Colonic mucosa (tissue), 4 donors: Measurements from ENCODE around the gene SYT10. TPM values are rescaled to one million over a fixed set of nuclear protein-coding genes. Genes with fewer than 3 reads are reported as not detected.

Experiments used
- DNase-seq: peaks from one replicate; pipeline ENCODE4 v3.0.0-alpha.2; 2020
- H3K27ac ChIP-seq: fragments of 200-600 bp; one replicate; pipeline ENCODE4 v1.8.0; 2021
- H3K27me3 ChIP-seq: fragments of 200-600 bp; one replicate; pipeline ENCODE4 v1.8.0; 2021
- H3K36me3 ChIP-seq: fragments of 200-600 bp; one replicate; pipeline ENCODE4 v1.8.0; 2021
- H3K4me1 ChIP-seq: fragments of 200-600 bp; one replicate; pipeline ENCODE4 v1.8.0; 2021; ENCODE audit warnings: mild to moderate bottlenecking
- H3K4me3 ChIP-seq: fragments of 200-600 bp; one replicate; pipeline ENCODE4 v1.8.0; 2021
- H3K9ac ChIP-seq, 2 donors: one replicate each; pipeline ENCODE4 v1.7.0; 2013; ENCODE audit warnings: control low read depth in 2 of 2, low read depth in 2 of 2, low read length in 2 of 2
- H3K9me3 ChIP-seq: fragments of 200-600 bp; one replicate; pipeline ENCODE4 v1.8.0; 2021
- intact Hi-C: fragments of 100-400 bp; cut with DNase I; formaldehyde crosslinking; loops from one replicate; pipeline ENCODE4 v1.14.1; 2022
- total RNA-seq, 2 donors: library from RNA; stranded (reverse); fragmentation: NEBNext Ultra II Directional in 1 of 2; extraction: Animal tissue kit (Norgen Biotek cat#: 25700) in 1 of 2; gene quantifications; one replicate each; pipeline ENCODE4 v1.2.1, GENCODE V29; 2021
- TF ChIP-seq, protein P1 (sequence below): fragments of 200-600 bp; IDR thresholded peaks from one replicate; pipeline ENCODE4 v1.8.0; 2022; ENCODE audit warnings: antibody characterized with exemption, mild to moderate bottlenecking
- donor health status: healthy.
- donor health status: DM: no; HTN: no; CAD: no.
- donor health status: DM: no; HTN: no; CAD: no.

Gene SYT10
- total RNA-seq, 2 donors from 2014 or later: 0.15 to 0.32 TPM

DNA sequence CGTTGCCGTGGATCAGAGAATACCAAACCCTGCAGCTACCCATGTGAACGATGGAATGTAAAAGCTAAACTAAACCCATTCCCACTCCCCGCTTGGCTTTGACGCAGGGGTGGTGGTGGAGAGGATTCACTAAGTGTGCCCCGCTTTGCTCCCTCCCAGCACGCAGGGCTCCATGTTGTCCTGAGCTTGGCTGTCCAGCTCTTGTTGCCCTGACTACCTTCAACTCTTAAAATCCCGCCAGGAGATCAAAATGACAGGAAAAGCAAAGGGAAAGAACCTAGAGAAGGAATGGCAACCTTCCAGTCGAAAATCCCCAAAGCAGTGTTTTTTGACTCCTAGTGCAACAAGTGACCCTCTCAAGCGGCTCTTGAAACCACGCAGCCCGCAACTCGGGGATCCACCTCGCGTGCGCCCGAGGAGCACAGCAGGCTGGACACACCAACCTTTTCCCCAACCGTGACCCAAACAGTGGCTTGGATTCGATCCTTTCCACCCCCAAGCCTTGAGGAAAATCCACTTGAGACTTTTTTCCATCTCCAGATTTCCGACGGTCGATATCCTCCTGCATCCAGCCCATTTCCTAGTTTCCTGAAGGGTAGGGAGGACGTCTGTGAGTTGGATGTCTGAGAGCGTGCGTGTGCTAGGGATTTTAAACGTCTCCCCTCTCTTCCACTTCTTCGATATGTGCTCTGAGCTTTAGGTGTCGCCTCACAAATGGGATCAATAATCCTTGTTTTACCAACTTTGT, 1.4 kb downstream of the SYT10 start:
- H3K4me1 ChIP-seq: no peaks in the 10 kb centered on the region
- H3K4me3 ChIP-seq: no peak overlapping the region
- TF ChIP-seq, protein P1, sequence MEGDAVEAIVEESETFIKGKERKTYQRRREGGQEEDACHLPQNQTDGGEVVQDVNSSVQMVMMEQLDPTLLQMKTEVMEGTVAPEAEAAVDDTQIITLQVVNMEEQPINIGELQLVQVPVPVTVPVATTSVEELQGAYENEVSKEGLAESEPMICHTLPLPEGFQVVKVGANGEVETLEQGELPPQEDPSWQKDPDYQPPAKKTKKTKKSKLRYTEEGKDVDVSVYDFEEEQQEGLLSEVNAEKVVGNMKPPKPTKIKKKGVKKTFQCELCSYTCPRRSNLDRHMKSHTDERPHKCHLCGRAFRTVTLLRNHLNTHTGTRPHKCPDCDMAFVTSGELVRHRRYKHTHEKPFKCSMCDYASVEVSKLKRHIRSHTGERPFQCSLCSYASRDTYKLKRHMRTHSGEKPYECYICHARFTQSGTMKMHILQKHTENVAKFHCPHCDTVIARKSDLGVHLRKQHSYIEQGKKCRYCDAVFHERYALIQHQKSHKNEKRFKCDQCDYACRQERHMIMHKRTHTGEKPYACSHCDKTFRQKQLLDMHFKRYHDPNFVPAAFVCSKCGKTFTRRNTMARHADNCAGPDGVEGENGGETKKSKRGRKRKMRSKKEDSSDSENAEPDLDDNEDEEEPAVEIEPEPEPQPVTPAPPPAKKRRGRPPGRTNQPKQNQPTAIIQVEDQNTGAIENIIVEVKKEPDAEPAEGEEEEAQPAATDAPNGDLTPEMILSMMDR: no peak
- no peaks in the 10 kb centered on the region for H3K9me3 ChIP-seq
- intact Hi-C loops: no loop called here
- DNase-seq: no peak
- H3K9ac ChIP-seq: no peak overlapping the region
- H3K36me3 ChIP-seq: no peaks in the 10 kb centered on the region
- peaks cover 26% of the 10 kb centered on the region for H3K27me3 ChIP-seq
- H3K27ac ChIP-seq: no peak overlapping the region

DNA sequence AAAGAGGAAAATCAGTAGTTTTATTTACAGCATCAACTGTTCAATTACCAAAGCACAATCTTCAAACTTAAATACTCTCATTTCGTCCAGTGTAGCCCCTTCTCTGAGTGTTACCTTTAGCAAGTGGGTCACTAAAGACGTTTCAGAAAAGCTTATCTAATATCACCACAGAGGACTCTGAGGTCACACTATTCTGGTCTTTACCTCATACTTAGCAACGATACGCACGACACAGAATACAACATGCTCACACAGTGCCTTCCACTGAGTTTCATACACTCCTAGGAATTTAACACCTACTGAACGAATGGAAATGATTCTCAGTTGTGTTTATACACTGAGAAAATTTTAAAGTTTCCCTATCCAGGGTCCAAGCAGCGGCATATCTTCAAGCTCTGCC, 2.0 kb downstream of the SYT10 start:
- intact Hi-C loops: no loop called here

DNA sequence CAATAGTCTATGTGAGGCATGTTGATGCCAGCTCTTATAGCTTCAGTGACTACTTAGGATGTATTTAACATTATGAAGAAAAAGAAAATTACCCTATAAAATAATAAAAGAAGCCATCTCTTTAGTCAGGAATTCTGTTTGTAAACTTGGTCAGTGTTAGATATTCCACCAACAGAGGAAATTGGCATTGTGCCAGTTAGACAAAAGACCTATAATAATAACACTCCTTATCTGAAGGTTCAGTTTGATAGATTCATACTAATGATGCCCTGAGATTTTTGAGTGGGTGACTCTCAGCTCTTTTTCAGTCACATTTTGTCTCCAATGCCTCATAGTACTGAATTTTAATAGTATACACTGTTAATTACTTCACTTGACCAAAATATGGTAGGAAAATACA, 6.6 kb downstream of the SYT10 start:
- Histone ChIP-seq H3K9ac (no peak overlapping the region), H3K36me3 (no peaks in the 10 kb centered on the region), H3K9me3 (no peaks in the 10 kb centered on the region), H3K27me3 (peaks cover 5% of the 10 kb centered on the region), H3K4me1 (no peaks in the 10 kb centered on the region), H3K27ac (no peak overlapping the region), H3K4me3 (no peak overlapping the region)
- intact Hi-C loops: no loop called here
- TF ChIP-seq, protein P1: no peak
- no peak for DNase-seq

More for the DNA sequence above, 2.0 kb downstream of the SYT10 start:
- H3K27me3 ChIP-seq: peaks cover 26% of the 10 kb centered on the region
- H3K9me3 ChIP-seq: no peaks in the 10 kb centered on the region
- H3K4me3 ChIP-seq: no peak overlapping the region
- TF ChIP-seq, protein P1: no peak
- H3K27ac ChIP-seq: no peak overlapping the region
- H3K4me1 ChIP-seq: no peaks in the 10 kb centered on the region
- DNase-seq: no peak
- H3K9ac ChIP-seq: no peak overlapping the region
- H3K36me3 ChIP-seq: no peaks in the 10 kb centered on the region

DNA sequence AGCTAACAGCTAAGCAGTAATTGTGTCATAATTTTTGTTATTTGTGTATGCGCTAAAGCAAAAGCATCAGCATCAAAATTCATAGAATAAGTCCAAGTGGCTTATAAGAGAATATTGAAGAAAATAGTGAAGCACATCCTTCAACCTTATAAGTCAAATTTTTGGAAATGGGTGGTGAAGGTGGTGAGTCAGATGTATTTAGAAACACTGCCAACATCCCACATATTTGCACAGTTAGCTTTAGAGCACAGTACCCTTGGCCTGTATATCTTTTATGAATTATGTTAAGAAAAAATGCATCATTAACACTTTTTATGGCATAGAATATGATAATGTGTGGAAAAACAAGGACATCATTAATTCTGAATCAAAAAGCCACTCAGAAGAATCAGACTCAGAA, 8.0 kb downstream of the SYT10 start:
- DNase-seq: no peak
- Histone ChIP-seq H3K27me3 (no peaks in the 10 kb centered on the region), H3K36me3 (no peaks in the 10 kb centered on the region), H3K4me3 (no peak overlapping the region), H3K9me3 (no peaks in the 10 kb centered on the region), H3K9ac (no peak overlapping the region), H3K4me1 (no peaks in the 10 kb centered on the region), H3K27ac (no peak overlapping the region)
- intact Hi-C loops: no loop called here
- TF ChIP-seq, protein P1: no peak

DNA sequence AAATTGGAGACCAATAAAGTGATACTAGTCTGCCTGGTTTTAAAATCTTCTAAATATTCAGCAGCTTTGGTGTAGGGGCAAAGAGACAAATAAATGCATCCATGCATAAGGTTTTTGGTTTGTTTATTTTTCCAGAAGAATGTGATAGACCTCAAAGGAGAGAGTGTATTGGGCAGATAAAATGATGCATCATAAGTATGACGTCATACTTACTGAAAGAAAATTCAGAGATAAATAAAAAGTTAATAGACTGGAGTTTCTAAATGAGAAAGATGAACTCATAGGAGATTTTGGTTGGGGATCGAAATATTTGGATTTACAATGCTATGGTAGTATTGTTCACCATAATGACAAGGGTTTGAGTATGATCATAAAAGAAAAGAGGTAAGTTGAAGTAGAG, 10.2 kb downstream of the SYT10 start:
- Histone ChIP-seq H3K27ac (no peak overlapping the region), H3K36me3 (no peaks in the 10 kb centered on the region), H3K4me1 (no peaks in the 10 kb centered on the region), H3K9ac (no peak overlapping the region), H3K27me3 (no peaks in the 10 kb centered on the region), H3K4me3 (no peak overlapping the region), H3K9me3 (no peaks in the 10 kb centered on the region)
- no peak for DNase-seq
- TF ChIP-seq, protein P1: no peak
- intact Hi-C loops: no loop called here
